Measurements from ENCODE around the gene SAMD4A.

Gene SAMD4A

GRCh38 chr14:54782751-54783659 is 216.1 kb downstream of the SAMD4A start:
- H3K9me3 ChIP-seq = no peaks in the 10 kb centered on the region
- no peaks in the 10 kb centered on the region for H3K27me3 ChIP-seq
- no peak overlapping the region for H3K4me3 ChIP-seq (ENCODE audit: low read depth, low read length)
- peak; percentile 57 for TF ChIP-seq CTCF (IDR thresholded peaks at IDR 0.05; ENCODE audit: low read depth, low read length)
- DNase-seq = peak; percentile 51
- peaks cover 3% of the 10 kb centered on the region for H3K4me1 ChIP-seq
- H3K36me3 ChIP-seq = no peaks in the 10 kb centered on the region

GRCh38 chr14:54783660-54784015 is 216.7 kb downstream of the SAMD4A start:
- Histone ChIP-seq H3K27me3 (no peaks in the 10 kb centered on the region), H3K4me3 (ENCODE audit: low read depth, low read length) (no peak overlapping the region), H3K36me3 (no peaks in the 10 kb centered on the region), H3K4me1 (peaks cover 3% of the 10 kb centered on the region), H3K9me3 (no peaks in the 10 kb centered on the region)
- TF ChIP-seq CTCF (IDR thresholded peaks at IDR 0.05; ENCODE audit: low read depth, low read length) = no peak
- DNase-seq = no peak

- no peak for TF ChIP-seq CTCF (IDR thresholded peaks at IDR 0.05; ENCODE audit: low read depth, low read length)
- H3K4me1 ChIP-seq = peaks cover 3% of the 10 kb centered on the region
- DNase-seq = no peak
- no peaks in the 10 kb centered on the region for H3K9me3 ChIP-seq
- no peaks in the 10 kb centered on the region for H3K36me3 ChIP-seq
- no peak overlapping the region for H3K4me3 ChIP-seq (ENCODE audit: low read depth, low read length)
- H3K27me3 ChIP-seq = no peaks in the 10 kb centered on the region
These were observed 217.1 kb downstream of the SAMD4A start for GRCh38 chr14:54784060-54784459.

GRCh38 chr14:54784657-54785056 is 217.7 kb downstream of the SAMD4A start:
- Histone ChIP-seq H3K27me3 (no peaks in the 10 kb centered on the region), H3K4me3 (ENCODE audit: low read depth, low read length) (no peak overlapping the region), H3K4me1 (peaks cover 3% of the 10 kb centered on the region), H3K9me3 (no peaks in the 10 kb centered on the region), H3K36me3 (no peaks in the 10 kb centered on the region)
- no peak for TF ChIP-seq CTCF (IDR thresholded peaks at IDR 0.05; ENCODE audit: low read depth, low read length)
- no peak for DNase-seq

- no peak for TF ChIP-seq CTCF (IDR thresholded peaks at IDR 0.05; ENCODE audit: low read depth, low read length)
- H3K36me3 ChIP-seq = no peaks in the 10 kb centered on the region
- no peak overlapping the region for H3K4me3 ChIP-seq (ENCODE audit: low read depth, low read length)
- no peaks in the 10 kb centered on the region for H3K27me3 ChIP-seq
- no peak for DNase-seq
- H3K9me3 ChIP-seq = no peaks in the 10 kb centered on the region
- H3K4me1 ChIP-seq = peaks cover 3% of the 10 kb centered on the region
These were observed 218.3 kb downstream of the SAMD4A start for GRCh38 chr14:54785136-54785777.
